NB4 (cell line): Measurements from ENCODE around the gene IL20RA.

ENCODE experiments used
- MYC ChIP-seq: IDR thresholded peaks from 2 replicates; pipeline ENCODE4 v1.6.1; 2011; ENCODE audit warnings: low read depth, low read length
- POLR2A ChIP-seq: IDR thresholded peaks from 2 replicates; pipeline ENCODE4 v1.6.1; 2011; ENCODE audit warnings: mild to moderate bottlenecking; ENCODE audit not compliant: insufficient read length; ENCODE audit errors: extremely low read depth
- TF ChIP-seq, protein P1 (sequence below): IDR thresholded peaks from one replicate; pipeline ENCODE4 v1.5.1; 2012; ENCODE audit warnings: low read depth, low read length
- TF ChIP-seq, protein P2 (sequence below): IDR thresholded peaks from 2 replicates; pipeline ENCODE4 v1.6.1; 2011; ENCODE audit warnings: low read depth, low read length

DNA sequence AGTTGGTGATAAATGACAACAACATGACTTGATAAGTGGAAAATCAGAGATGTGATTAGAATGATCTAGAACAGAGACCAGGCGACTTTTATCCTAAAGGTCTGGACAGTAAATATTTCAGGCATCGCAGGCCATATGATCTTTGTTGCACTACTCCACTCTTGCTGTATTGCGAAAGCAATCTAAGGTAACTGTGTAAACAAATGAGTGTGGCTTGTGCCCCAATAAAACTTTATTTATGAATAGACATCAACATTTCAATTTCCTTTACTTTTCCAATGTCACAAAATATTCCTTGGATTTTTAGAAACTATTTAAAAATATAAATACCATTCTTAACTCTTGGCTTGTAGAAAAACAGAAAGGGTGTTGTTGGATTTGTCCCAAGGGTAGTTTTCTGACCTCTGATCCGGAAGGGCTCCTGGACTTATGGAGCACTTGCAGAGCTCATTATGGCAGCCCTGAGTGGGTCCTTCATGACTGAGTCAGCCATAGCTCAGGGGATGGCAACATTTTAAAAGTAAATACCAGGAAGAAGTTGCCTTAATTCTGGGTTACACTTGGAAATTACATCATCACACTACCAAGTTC, 34.5 kb downstream of the IL20RA start:
- TF ChIP-seq, protein P1, sequence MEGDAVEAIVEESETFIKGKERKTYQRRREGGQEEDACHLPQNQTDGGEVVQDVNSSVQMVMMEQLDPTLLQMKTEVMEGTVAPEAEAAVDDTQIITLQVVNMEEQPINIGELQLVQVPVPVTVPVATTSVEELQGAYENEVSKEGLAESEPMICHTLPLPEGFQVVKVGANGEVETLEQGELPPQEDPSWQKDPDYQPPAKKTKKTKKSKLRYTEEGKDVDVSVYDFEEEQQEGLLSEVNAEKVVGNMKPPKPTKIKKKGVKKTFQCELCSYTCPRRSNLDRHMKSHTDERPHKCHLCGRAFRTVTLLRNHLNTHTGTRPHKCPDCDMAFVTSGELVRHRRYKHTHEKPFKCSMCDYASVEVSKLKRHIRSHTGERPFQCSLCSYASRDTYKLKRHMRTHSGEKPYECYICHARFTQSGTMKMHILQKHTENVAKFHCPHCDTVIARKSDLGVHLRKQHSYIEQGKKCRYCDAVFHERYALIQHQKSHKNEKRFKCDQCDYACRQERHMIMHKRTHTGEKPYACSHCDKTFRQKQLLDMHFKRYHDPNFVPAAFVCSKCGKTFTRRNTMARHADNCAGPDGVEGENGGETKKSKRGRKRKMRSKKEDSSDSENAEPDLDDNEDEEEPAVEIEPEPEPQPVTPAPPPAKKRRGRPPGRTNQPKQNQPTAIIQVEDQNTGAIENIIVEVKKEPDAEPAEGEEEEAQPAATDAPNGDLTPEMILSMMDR: no peak
- TF ChIP-seq POLR2A (no peak), MYC (no peak)
- TF ChIP-seq, protein P2, sequence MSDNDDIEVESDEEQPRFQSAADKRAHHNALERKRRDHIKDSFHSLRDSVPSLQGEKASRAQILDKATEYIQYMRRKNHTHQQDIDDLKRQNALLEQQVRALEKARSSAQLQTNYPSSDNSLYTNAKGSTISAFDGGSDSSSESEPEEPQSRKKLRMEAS: no peak
